ENCODE measurements around the gene NNT.
"Not testable (repeated sequence)": the region's sequence is repeated elsewhere in the genome, so short reads cannot be mapped to it uniquely, and the experiment has no call there.

The NNT gene

DNA sequence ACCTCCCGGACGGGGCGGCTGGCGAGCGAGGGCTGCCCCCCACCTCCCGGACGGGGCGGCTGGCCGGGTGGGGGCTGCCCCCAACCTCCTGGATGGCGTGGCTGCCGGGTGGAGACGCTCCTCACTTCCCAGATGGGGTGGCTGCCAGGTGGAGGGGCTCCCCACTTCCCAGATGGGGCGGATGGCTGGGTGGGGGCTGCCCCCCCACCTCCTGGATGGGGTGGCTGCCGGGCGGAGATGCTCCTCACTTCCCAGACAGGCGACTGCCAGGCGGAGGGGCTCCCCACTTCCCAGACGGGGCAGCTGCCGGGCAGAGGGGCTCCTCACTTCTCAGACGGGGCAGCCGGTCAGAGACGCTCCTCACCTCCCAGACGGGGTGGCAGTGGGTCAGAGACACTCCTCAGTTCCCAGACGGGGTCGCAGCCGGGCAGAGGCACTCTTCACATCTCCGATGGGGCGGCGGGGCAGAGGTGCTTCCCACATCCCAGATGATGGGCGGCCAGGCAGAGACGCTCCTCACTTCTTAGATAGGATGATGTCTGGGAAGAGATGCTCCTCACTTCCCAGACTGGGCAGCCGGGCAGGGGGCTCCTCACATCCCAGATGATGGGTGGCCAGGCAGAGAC is 143.1 kb downstream of the NNT start:
- H3K27me3 Mint-ChIP-seq; H3K27ac Mint-ChIP-seq; ATAC-seq (replicated peaks); DNase-seq; H3K36me3 Mint-ChIP-seq (ENCODE audit: insufficient read depth); H3K4me1 Mint-ChIP-seq (ENCODE audit: low read depth in 2 of 2); H3K9me3 Mint-ChIP-seq; H3K4me3 Mint-ChIP-seq: not testable (repeated sequence)

DNA sequence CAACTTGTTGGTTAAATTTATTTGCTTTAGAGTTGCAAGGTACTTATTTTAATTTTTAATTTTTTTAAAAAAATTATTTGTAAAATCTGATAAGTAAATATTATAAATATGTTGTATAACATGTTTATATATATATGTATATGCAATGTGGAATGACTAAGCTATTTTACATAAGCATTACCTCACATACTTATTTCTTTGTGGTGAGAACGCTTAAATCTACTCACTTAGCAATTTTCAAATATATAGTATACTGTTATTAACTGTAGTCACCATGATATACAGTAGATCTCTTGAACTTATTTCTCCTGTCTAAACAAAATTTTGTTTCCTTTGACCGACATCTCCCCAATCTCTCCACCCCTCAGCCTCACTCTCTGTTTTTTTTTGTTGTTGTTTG is 147.8 kb downstream of the NNT start:
- no peak overlapping the region for H3K4me3 Mint-ChIP-seq
- DNase-seq (no peak), ATAC-seq (replicated peaks) (no peak)
- H3K9me3 Mint-ChIP-seq: peaks cover 0 to 14% of the 10 kb centered on the region in 2 donors
- no peaks in the 10 kb centered on the region for H3K36me3 Mint-ChIP-seq (ENCODE audit: insufficient read depth)
- H3K27me3 Mint-ChIP-seq: no peaks in the 10 kb centered on the region
- H3K4me1 Mint-ChIP-seq (ENCODE audit: low read depth in 2 of 2): no peaks in the 10 kb centered on the region
- no peak overlapping the region for H3K27ac Mint-ChIP-seq

DNA sequence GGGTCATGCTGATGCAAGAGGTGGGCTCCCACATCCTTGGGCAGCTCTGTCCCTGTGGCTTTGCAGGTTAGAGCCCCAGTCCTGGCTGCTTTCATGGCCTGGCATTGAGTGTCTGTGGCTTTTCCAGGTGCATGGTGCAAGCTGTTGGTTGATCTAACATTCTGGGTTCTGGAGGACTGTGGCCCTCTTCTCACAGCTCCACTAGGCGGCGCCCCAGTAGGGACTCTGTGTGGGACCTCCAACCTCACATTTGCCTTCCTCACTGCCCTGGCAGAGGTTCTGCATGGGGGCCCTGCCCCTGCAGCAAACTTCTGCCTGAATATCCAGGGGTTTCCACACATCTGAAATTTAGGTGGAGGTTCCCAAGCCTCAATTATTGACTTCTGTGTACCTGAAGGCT is 150.1 kb downstream of the NNT start:
- Mint-ChIP-seq H3K4me1 (ENCODE audit: low read depth in 2 of 2) (no peaks in the 10 kb centered on the region), H3K27me3 (no peaks in the 10 kb centered on the region), H3K36me3 (ENCODE audit: insufficient read depth) (no peaks in the 10 kb centered on the region), H3K9me3 (peaks cover 11 to 14% of the 10 kb centered on the region in 2 donors), H3K4me3 (no peak overlapping the region), H3K27ac (no peak overlapping the region)
- DNase-seq (no peak), ATAC-seq (replicated peaks) (no peak)
